Panc1 (cell line): Measurements from ENCODE around the gene OR52K2.

Experiments used
- REST ChIP-seq, 2 experiments: IDR thresholded peaks; 2 replicates each; pipeline ENCODE4 v1.6.1; 2011 to 2012; ENCODE audit warnings: low read depth in 2 of 2, control low read depth in 1 of 2, low read length in 1 of 2, mild to moderate bottlenecking in 1 of 2, moderate library complexity in 1 of 2; ENCODE audit not compliant: insufficient read depth in 1 of 2
- TF ChIP-seq, protein P1 (sequence below): fragments of 450-650 bp; IDR thresholded peaks from 2 replicates; pipeline ENCODE4 v1.5.1; 2017; ENCODE audit warnings: mild to moderate bottlenecking

DNA sequence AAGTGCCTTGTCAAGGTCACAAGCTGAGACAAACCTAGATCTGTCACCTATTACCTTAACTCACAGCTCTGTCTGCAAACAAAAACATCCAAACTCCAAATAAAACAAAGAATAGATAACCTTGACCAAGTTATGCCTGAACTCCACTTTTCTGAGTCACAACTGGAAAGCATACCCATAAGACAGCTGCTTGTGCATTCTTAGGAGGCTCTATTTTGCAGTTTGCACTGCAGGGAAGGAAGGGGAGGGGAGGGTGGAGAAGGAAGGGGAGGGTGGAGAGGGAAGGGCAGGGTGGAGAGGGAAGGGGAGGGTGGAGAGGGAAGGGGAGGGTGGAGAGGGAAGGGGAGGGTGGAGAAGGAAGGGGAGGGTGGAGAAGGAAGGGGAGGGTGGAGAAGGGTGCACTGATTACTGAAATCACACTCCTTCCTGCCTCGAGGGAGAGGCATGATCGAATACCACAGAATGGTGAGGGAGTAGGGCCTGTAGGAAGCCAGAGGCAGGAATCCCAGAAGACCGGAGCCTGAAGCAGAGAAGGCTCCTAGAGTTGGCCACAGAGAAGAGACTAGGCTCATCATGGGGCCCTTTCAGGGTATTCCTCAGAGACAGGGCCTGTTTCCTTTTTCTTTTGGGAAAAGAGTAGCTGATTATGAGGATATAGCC lies 5.7 kb upstream of the OR52K2 start:
- TF ChIP-seq, protein P1, sequence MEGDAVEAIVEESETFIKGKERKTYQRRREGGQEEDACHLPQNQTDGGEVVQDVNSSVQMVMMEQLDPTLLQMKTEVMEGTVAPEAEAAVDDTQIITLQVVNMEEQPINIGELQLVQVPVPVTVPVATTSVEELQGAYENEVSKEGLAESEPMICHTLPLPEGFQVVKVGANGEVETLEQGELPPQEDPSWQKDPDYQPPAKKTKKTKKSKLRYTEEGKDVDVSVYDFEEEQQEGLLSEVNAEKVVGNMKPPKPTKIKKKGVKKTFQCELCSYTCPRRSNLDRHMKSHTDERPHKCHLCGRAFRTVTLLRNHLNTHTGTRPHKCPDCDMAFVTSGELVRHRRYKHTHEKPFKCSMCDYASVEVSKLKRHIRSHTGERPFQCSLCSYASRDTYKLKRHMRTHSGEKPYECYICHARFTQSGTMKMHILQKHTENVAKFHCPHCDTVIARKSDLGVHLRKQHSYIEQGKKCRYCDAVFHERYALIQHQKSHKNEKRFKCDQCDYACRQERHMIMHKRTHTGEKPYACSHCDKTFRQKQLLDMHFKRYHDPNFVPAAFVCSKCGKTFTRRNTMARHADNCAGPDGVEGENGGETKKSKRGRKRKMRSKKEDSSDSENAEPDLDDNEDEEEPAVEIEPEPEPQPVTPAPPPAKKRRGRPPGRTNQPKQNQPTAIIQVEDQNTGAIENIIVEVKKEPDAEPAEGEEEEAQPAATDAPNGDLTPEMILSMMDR, result no peak
- TF ChIP-seq REST (IDR thresholded peaks at IDR 0.05; ENCODE audit: insufficient read depth in 1 of 2, low read depth in 2 of 2, low read length in 1 of 2), result no peak
